Measurements from ENCODE around the gene TEKT5.
"Not testable (repeated sequence)": the region's sequence is repeated elsewhere in the genome, so short reads cannot be mapped to it uniquely, and the experiment has no call there.

The TEKT5 gene

DNA sequence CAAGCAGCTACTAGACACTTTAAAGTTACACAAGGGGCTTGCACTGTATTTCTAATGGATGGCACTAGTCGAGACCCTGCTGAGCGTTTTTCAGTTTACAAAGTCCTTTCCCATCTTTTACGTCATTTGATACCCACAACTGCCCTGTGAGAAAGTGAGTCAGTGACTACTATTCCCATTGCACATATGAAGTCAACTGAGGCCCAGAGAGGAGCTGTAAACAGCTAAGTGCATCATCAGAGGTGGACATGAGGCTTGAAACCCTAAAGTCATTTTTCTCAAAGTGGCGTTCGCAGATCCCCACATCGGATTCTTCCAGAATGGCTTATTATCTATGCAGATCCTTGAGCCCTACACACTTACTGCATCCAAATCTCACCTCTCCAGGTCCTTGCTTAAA is 50.6 kb downstream of the TEKT5 start:
- Histone ChIP-seq H3K36me3 (ENCODE audit: control insufficient read depth, insufficient read depth, low read length, severe bottlenecking) (no peaks in the 10 kb centered on the region), H3K4me1 (ENCODE audit: control insufficient read depth, insufficient read depth, low read length) (no peaks in the 10 kb centered on the region), H3K27me3 (replicated peaks; ENCODE audit: control insufficient read depth, insufficient read depth, low read length) (peaks cover 20% of the 10 kb centered on the region), H3K4me3 (ENCODE audit: low read length) (no peak overlapping the region), H3K9me3 (ENCODE audit: control insufficient read depth, low read length) (peaks cover 5% of the 10 kb centered on the region), H3K9ac (ENCODE audit: low read length) (no peak overlapping the region)
- no peak for DNase-seq (ENCODE audit: low read depth)

GRCh38 chr16:10642964-10643363 is 51.8 kb downstream of the TEKT5 start:
- DNase-seq (ENCODE audit: low read depth): no peak
- Histone ChIP-seq H3K9ac (ENCODE audit: low read length) (no peak overlapping the region), H3K4me3 (ENCODE audit: low read length) (no peak overlapping the region), H3K36me3 (ENCODE audit: control insufficient read depth, insufficient read depth, low read length, severe bottlenecking) (no peaks in the 10 kb centered on the region), H3K27me3 (replicated peaks; ENCODE audit: control insufficient read depth, insufficient read depth, low read length) (peaks cover 27% of the 10 kb centered on the region), H3K9me3 (ENCODE audit: control insufficient read depth, low read length) (peaks cover 10% of the 10 kb centered on the region), H3K4me1 (ENCODE audit: control insufficient read depth, insufficient read depth, low read length) (no peaks in the 10 kb centered on the region)

GRCh38 chr16:10641953-10642949 is 52.5 kb downstream of the TEKT5 start:
- no peaks in the 10 kb centered on the region for H3K36me3 ChIP-seq (ENCODE audit: control insufficient read depth, insufficient read depth, low read length, severe bottlenecking)
- no peaks in the 10 kb centered on the region for H3K4me1 ChIP-seq (ENCODE audit: control insufficient read depth, insufficient read depth, low read length)
- peaks cover 10% of the 10 kb centered on the region for H3K9me3 ChIP-seq (ENCODE audit: control insufficient read depth, low read length)
- no peak overlapping the region for H3K9ac ChIP-seq (ENCODE audit: low read length)
- no peak overlapping the region for H3K4me3 ChIP-seq (ENCODE audit: low read length)
- no peak for DNase-seq (ENCODE audit: low read depth)
- H3K27me3 ChIP-seq (replicated peaks; ENCODE audit: control insufficient read depth, insufficient read depth, low read length): peaks cover 27% of the 10 kb centered on the region

DNA sequence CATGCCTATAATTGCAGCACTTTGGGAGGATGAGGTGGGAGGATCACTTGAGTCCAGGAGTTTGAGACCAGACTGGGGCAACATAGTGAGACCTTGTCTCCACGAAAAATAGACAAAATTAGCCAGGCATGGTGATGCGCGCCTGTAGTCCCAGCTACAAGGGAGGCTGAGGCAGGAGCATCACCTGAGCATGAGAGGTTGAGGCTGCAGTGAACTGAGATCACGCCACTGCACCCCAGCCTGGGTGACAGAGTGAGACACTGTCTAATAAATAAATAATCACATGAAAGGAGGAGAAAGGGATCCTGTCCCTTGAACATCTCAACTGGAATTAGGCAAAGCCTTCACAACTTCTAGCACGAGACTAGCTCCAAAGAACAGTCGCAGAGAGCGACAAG is 53.2 kb downstream of the TEKT5 start:
- no peaks in the 10 kb centered on the region for H3K36me3 ChIP-seq (ENCODE audit: control insufficient read depth, insufficient read depth, low read length, severe bottlenecking)
- H3K4me1 ChIP-seq (ENCODE audit: control insufficient read depth, insufficient read depth, low read length): no peaks in the 10 kb centered on the region
- H3K4me3 ChIP-seq (ENCODE audit: low read length): no peak overlapping the region
- H3K9ac ChIP-seq (ENCODE audit: low read length): no peak overlapping the region
- no peak for DNase-seq (ENCODE audit: low read depth)
- H3K9me3 ChIP-seq (ENCODE audit: control insufficient read depth, low read length): peaks cover 10% of the 10 kb centered on the region
- peaks cover 27% of the 10 kb centered on the region for H3K27me3 ChIP-seq (replicated peaks; ENCODE audit: control insufficient read depth, insufficient read depth, low read length)

- DNase-seq (ENCODE audit: low read depth): no peak
- no peak overlapping the region for H3K9ac ChIP-seq (ENCODE audit: low read length)
- H3K27me3 ChIP-seq (replicated peaks; ENCODE audit: control insufficient read depth, insufficient read depth, low read length): peaks cover 27% of the 10 kb centered on the region
- no peaks in the 10 kb centered on the region for H3K4me1 ChIP-seq (ENCODE audit: control insufficient read depth, insufficient read depth, low read length)
- H3K36me3 ChIP-seq (ENCODE audit: control insufficient read depth, insufficient read depth, low read length, severe bottlenecking): no peaks in the 10 kb centered on the region
- peaks cover 10% of the 10 kb centered on the region for H3K9me3 ChIP-seq (ENCODE audit: control insufficient read depth, low read length)
- H3K4me3 ChIP-seq (ENCODE audit: low read length): no peak overlapping the region
Measured at GRCh38 chr16:10640934-10641333, 53.8 kb downstream of the TEKT5 start.

- H3K27me3 ChIP-seq (replicated peaks; ENCODE audit: control insufficient read depth, insufficient read depth, low read length): peaks cover 50% of the 10 kb centered on the region
- H3K4me3 ChIP-seq (ENCODE audit: low read length): no peak overlapping the region
- no peak overlapping the region for H3K9ac ChIP-seq (ENCODE audit: low read length)
- DNase-seq (ENCODE audit: low read depth): no peak
- no peaks in the 10 kb centered on the region for H3K4me1 ChIP-seq (ENCODE audit: control insufficient read depth, insufficient read depth, low read length)
- no peaks in the 10 kb centered on the region for H3K36me3 ChIP-seq (ENCODE audit: control insufficient read depth, insufficient read depth, low read length, severe bottlenecking)
- H3K9me3 ChIP-seq (ENCODE audit: control insufficient read depth, low read length): peaks cover 18% of the 10 kb centered on the region
Measured at GRCh38 chr16:10638101-10638500, 56.6 kb downstream of the TEKT5 start.

DNA sequence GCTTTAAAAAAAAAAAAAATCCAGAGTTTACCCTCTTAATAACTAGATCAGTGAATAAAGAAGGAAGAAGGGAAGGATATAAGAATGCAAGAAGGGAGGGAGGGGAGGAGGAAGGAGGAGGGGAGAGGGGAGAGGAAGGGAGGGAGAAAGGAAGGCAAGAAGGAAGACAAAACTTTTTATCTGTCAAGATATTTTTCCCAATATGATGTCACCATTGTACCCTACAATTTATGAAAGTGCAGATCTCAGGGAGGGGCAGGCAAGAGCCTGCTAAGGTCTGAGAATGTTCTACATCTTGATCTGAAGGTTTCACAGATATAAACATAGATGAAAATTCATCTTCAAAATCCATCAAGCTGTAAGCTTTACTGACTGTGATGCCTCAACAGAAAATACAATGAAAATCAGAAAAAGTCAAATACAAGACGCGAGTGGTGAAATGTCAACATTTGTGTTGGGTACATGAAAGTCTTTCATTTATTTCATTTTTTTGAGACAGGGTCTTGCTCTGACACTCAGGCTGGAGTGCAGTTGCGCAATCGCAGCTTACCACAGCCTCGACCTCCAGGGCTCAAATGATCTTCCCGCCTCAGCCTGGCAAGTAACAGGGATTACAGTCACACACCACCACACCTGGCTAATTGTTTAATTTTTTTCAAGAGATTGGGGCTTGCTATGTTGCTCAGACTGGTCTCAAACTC is 57.2 kb downstream of the TEKT5 start:
- Histone ChIP-seq H3K9ac (ENCODE audit: low read length) (no peak overlapping the region), H3K9me3 (ENCODE audit: control insufficient read depth, low read length) (peaks cover 18% of the 10 kb centered on the region), H3K36me3 (ENCODE audit: control insufficient read depth, insufficient read depth, low read length, severe bottlenecking) (no peaks in the 10 kb centered on the region), H3K27me3 (replicated peaks; ENCODE audit: control insufficient read depth, insufficient read depth, low read length) (peaks cover 55% of the 10 kb centered on the region), H3K4me3 (ENCODE audit: low read length) (no peak overlapping the region), H3K4me1 (ENCODE audit: control insufficient read depth, insufficient read depth, low read length) (no peaks in the 10 kb centered on the region)
- no peak for DNase-seq (ENCODE audit: low read depth)

DNA sequence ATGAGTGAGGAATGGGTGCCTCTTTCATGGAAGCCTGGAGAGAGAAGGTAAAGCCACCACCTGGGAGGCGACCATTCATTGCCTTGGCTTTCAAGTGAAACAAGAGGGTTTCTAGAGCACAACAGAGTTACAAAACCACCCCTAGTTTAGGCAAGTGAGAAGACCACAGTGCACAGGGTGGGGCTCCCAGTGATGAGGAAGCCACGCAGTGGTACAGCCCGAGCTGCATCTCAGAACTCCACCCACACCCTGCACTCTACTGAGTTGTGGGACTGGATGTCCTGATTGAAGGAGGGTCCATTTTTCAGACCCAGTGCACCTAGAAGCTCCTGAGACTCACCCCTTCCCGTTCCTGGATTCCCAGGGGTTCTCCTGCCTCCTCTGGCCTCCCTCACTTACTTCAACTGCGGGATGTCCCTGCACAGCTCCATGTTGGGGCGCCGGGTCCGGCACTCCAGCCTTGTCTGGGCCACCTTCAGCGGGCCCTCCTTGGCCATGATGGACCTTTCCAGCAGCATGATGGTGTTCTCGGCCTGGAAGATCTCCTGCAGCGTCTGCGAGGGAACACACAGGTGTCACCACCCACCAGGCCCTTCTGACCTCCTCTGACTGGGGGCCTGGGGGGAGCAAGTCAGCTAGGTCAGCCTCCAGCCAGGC is 59.2 kb downstream of the TEKT5 start:
- H3K4me1 ChIP-seq (ENCODE audit: control insufficient read depth, insufficient read depth, low read length): no peaks in the 10 kb centered on the region
- H3K36me3 ChIP-seq (ENCODE audit: control insufficient read depth, insufficient read depth, low read length, severe bottlenecking): no peaks in the 10 kb centered on the region
- H3K9me3 ChIP-seq (ENCODE audit: control insufficient read depth, low read length): peaks cover 13% of the 10 kb centered on the region
- no peak overlapping the region for H3K4me3 ChIP-seq (ENCODE audit: low read length)
- H3K9ac ChIP-seq (ENCODE audit: low read length): no peak overlapping the region
- H3K27me3 ChIP-seq (replicated peaks; ENCODE audit: control insufficient read depth, insufficient read depth, low read length): peaks cover 55% of the 10 kb centered on the region
- no peak for DNase-seq (ENCODE audit: low read depth)

- H3K4me3 ChIP-seq (ENCODE audit: low read length); H3K9ac ChIP-seq (ENCODE audit: low read length); H3K9me3 ChIP-seq (ENCODE audit: control insufficient read depth, low read length); DNase-seq (ENCODE audit: low read depth); H3K4me1 ChIP-seq (ENCODE audit: control insufficient read depth, insufficient read depth, low read length); H3K36me3 ChIP-seq (ENCODE audit: control insufficient read depth, insufficient read depth, low read length, severe bottlenecking): not testable (repeated sequence)
- H3K27me3 ChIP-seq (replicated peaks; ENCODE audit: control insufficient read depth, insufficient read depth, low read length): peaks cover 42% of the 10 kb centered on the region
Measured at GRCh38 chr16:10633429-10633828, 61.3 kb downstream of the TEKT5 start.

DNA sequence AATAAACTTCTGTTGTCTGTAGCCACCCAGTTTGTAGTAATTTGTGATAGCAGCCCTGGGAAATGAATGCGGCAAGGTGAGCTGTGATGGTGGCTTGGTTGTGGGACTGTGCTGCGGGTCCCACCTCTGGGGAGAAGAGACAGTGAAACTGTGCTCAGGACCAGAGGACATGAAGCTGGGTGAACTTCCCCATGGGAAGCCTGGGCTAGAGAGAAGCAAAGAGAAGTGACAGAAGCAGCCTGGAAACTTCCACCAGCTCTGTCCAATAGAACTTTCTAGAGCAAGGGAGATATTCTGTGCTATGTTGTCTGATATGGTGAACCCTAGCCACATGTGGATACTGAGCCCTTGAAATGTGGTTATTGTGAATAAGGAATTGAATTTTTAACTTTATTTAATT is 62.8 kb downstream of the TEKT5 start:
- H3K4me3 ChIP-seq (ENCODE audit: low read length): no peak overlapping the region
- no peak for DNase-seq (ENCODE audit: low read depth)

DNA sequence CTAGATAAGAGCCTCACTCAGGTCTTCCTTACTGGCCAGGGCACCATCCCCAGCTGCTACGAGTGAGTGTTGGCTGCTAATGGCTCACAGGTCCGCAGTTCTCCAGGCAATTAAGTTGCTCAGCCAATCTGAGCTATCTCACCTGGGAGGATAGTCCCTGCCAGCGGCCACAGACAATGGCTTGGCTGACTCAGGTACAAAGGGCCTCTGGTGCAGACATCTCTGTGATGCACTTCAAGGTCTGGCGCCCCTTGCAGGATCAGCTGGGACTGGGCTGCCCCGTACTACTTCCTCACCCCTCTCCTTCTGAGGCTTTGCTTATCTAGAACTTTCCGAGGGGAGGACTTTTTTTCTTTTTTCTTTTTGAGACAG is 65.2 kb downstream of the TEKT5 start:
- H3K4me1 ChIP-seq (ENCODE audit: control insufficient read depth, insufficient read depth, low read length): no peaks in the 10 kb centered on the region
- no peak overlapping the region for H3K4me3 ChIP-seq (ENCODE audit: low read length)
- DNase-seq (ENCODE audit: low read depth): no peak
- H3K36me3 ChIP-seq (ENCODE audit: control insufficient read depth, insufficient read depth, low read length, severe bottlenecking): no peaks in the 10 kb centered on the region
- peaks cover 5% of the 10 kb centered on the region for H3K9me3 ChIP-seq (ENCODE audit: control insufficient read depth, low read length)
- H3K9ac ChIP-seq (ENCODE audit: low read length): no peak overlapping the region
- peaks cover 25% of the 10 kb centered on the region for H3K27me3 ChIP-seq (replicated peaks; ENCODE audit: control insufficient read depth, insufficient read depth, low read length)

More for the DNA sequence above, 62.8 kb downstream of the TEKT5 start:
- H3K4me1 ChIP-seq (ENCODE audit: control insufficient read depth, insufficient read depth, low read length): no peaks in the 10 kb centered on the region
- H3K9ac ChIP-seq (ENCODE audit: low read length): no peak overlapping the region
- no peaks in the 10 kb centered on the region for H3K36me3 ChIP-seq (ENCODE audit: control insufficient read depth, insufficient read depth, low read length, severe bottlenecking)
- H3K9me3 ChIP-seq (ENCODE audit: control insufficient read depth, low read length): peaks cover 8% of the 10 kb centered on the region
- peaks cover 34% of the 10 kb centered on the region for H3K27me3 ChIP-seq (replicated peaks; ENCODE audit: control insufficient read depth, insufficient read depth, low read length)
